K562 (cell line): ENCODE data around the gene PRDM11. TPM values are rescaled to one million over a fixed set of nuclear protein-coding genes. Genes with fewer than 3 reads are reported as not detected.

Experiments used
- FOXP4 ChIP-seq: sonication (generic); formaldehyde crosslinking; IDR thresholded peaks from 2 replicates; pipeline ENCODE4 v1.8.0; 2022; ENCODE audit warnings: mild to moderate bottlenecking, missing genetic modification reagents, borderline replicate concordance
- GABPA ChIP-seq: fragments of 200-800 bp; sonication (Bioruptor generic); conservative IDR thresholded peaks from 2 replicates; pipeline ENCODE4 v1.6.1; 2016; ENCODE audit warnings: low read depth, missing genetic modification characterization, missing compliant biosample characterization
- GMEB1 ChIP-seq: fragments of 250-450 bp; sonication (Bioruptor Pico); IDR thresholded peaks from 2 replicates; pipeline ENCODE4 v1.4.0; 2020; ENCODE audit warnings: mild to moderate bottlenecking
- PHF21A ChIP-seq: fragments of 450-650 bp; IDR thresholded peaks from 2 replicates; pipeline ENCODE4 v1.6.1; 2017; ENCODE audit warnings: low read depth, borderline replicate concordance
- PPARD ChIP-seq: fragments of 250-450 bp; sonication (Bioruptor Pico); IDR thresholded peaks from 2 replicates; pipeline ENCODE4 v1.8.0; 2022; ENCODE audit warnings: inconsistent platforms, mild to moderate bottlenecking, moderate library complexity
- TFE3 ChIP-seq: fragments of 450-650 bp; formaldehyde crosslinking; IDR thresholded peaks from 2 replicates; pipeline ENCODE4 v1.4.0; 2020; ENCODE audit warnings: mild to moderate bottlenecking, mixed read lengths
- ZNF143 ChIP-seq: sonication (generic); formaldehyde crosslinking; IDR thresholded peaks from 2 replicates; pipeline ENCODE4 v1.9.0; 2022; ENCODE audit warnings: mild to moderate bottlenecking, missing genetic modification reagents
- ZNF780A ChIP-seq: fragments of 250-450 bp; sonication (Bioruptor Pico); IDR thresholded peaks from 2 replicates; pipeline ENCODE4 v1.5.0; 2021; ENCODE audit warnings: mild to moderate bottlenecking
- polyA plus RNA-seq, 8 experiments: library from polyadenylated mRNA; depleted of rRNA in 4 of 8; stranded (reverse) in 5 of 8; unstranded in 3 of 8; fragments of >200 nt; fragmentation: Nextera tagmentation in 2 of 8; fragmentation: Illumina TruSeq in 1 of 8; extraction: Ambion mirVana in 2 of 8; extraction: Trizol in 1 of 8; gene quantifications; 2 replicates each; pipeline versions ENCODE4 v1.2.1 to v1.2.3, GENCODE V29; 2011 to 2014; ENCODE audit warnings: inconsistent platforms in 1 of 8, missing spikeins in 1 of 8
- total RNA-seq, 7 experiments: library from RNA; depleted of rRNA in 6 of 7; stranded (reverse); fragments of >200 nt in 6 of 7; fragmentation: Illumina TruSeq in 2 of 7; extraction: Trizol in 2 of 7; gene quantifications; 2 replicates each; pipeline versions ENCODE4 v1.2.1 to v1.2.3, GENCODE V29; 2011 to 2021; ENCODE audit warnings: low replicate concordance in 1 of 7

Gene PRDM11
- total and polyA plus RNA-seq, 9 of the 15 experiments (the other 6 are each of a cell fraction or from before 2014, with no cell fraction given), result 0.01 to 1.1 (median 0.29) TPM

DNA sequence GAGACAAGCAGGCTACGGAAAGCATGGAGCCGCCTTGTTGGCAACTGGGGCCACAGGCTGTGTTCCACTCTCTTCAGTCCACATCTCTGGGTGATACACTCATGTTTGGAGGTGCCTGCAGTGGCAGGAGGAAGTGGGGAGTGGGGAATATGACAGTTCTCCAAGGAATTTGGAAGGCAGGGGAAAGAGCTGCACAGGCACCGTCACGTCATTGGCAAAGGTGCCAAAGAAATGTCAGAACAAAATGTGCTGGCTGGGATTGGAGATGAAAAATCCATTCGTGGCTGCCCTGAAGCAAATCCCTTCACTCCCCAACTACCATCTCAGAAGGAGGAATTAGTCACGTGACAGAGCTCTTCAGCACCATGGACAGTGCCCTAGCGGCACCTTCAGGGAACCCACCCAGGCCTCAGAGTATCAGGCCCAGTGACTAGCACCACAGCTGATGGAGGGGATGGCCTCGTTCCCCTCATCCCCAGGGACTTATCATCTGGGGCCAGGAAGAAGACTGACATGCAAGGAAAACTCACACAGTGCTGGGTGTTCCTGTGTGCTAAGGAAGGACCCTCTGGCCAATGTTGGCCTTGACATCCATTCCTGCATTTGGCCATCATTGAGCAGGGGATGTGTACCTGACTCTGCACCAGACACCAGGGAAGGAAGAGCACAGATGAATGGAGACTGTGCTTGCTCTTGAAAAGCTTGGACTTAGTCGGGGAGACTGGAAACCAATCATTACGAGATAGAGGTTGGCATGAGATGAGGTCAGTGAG, 48.5 kb upstream of the PRDM11 start (continued):
- TF ChIP-seq GMEB1 (no peak), PPARD (CRISPR knock-in tag) (no peak), FOXP4 (CRISPR knock-in tag) (0 out of 2 replicates have a peak, but pooled peaks have one; percentile 54), ZNF143 (CRISPR knock-in tag) (no peak), PHF21A (no peak), GABPA (tag) (no peak), TFE3 (CRISPR knock-in tag) (peak; percentile 98), ZNF780A (CRISPR knock-in tag) (no peak)
